Measurements from ENCODE around the gene MEGF9.

MEGF9 gene

DNA sequence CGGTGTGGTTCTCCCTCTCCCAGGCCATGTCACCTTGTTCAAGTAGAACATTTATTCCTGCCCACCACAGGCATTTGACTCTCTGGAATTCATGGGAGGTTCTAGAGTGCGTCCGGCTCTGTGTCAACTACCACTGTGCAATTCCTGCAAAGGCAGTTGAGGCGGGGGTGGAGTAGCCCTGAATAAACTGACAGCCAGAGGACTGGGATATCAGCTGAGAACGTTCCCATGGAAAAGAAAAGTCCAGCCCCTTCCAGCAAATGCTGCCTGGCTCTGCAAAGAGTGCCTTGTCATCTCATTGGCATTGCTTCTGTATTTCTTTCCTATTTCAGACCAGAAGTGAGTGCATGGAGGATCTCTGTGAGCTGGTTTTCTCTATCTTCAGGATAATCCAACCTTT is 18.9 kb upstream of the MEGF9 start:
- no peak for DNase-seq (ENCODE audit: insufficient read length, low spot score)
- TF ChIP-seq POLR2A (IDR thresholded peaks at IDR 0.05; ENCODE audit: low read depth, low read length) (no peak), SPI1 (IDR thresholded peaks at IDR 0.05; ENCODE audit: low read depth, low read length) (no peak), TAF1 (IDR thresholded peaks at IDR 0.05; ENCODE audit: low read depth, low read length) (no peak), POLR2AphosphoS5 (IDR thresholded peaks at IDR 0.05; ENCODE audit: low read depth, low read length) (no peak), POU2F2 (IDR thresholded peaks at IDR 0.05; ENCODE audit: low read depth, low read length) (no peak), PAX5 (IDR thresholded peaks at IDR 0.05; ENCODE audit: insufficient read depth, low read length, severe bottlenecking) (no peak)
- FAIRE-seq = no peak

- FAIRE-seq (no peak), DNase-seq (ENCODE audit: insufficient read length, low spot score) (no peak)
- TF ChIP-seq PAX5 (IDR thresholded peaks at IDR 0.05; ENCODE audit: insufficient read depth, low read length, severe bottlenecking) = no peak
- no peak for TF ChIP-seq POLR2A (IDR thresholded peaks at IDR 0.05; ENCODE audit: low read depth, low read length)
- no peak for TF ChIP-seq TAF1 (IDR thresholded peaks at IDR 0.05; ENCODE audit: low read depth, low read length)
- no peak for TF ChIP-seq SPI1 (IDR thresholded peaks at IDR 0.05; ENCODE audit: low read depth, low read length)
- TF ChIP-seq POLR2AphosphoS5 (IDR thresholded peaks at IDR 0.05; ENCODE audit: low read depth, low read length) = no peak
- TF ChIP-seq POU2F2 (IDR thresholded peaks at IDR 0.05; ENCODE audit: low read depth, low read length) = no peak
These were observed 16.6 kb upstream of the MEGF9 start for GRCh38 chr9:120730654-120731514.

- TF ChIP-seq POU2F2 (IDR thresholded peaks at IDR 0.05; ENCODE audit: low read depth, low read length) (no peak), SPI1 (IDR thresholded peaks at IDR 0.05; ENCODE audit: low read depth, low read length) (no peak), PAX5 (IDR thresholded peaks at IDR 0.05; ENCODE audit: insufficient read depth, low read length, severe bottlenecking) (no peak), POLR2AphosphoS5 (IDR thresholded peaks at IDR 0.05; ENCODE audit: low read depth, low read length) (no peak), POLR2A (IDR thresholded peaks at IDR 0.05; ENCODE audit: low read depth, low read length) (no peak), TAF1 (IDR thresholded peaks at IDR 0.05; ENCODE audit: low read depth, low read length) (no peak)
- FAIRE-seq (no peak), DNase-seq (ENCODE audit: insufficient read length, low spot score) (no peak)
These were observed 15.5 kb upstream of the MEGF9 start for GRCh38 chr9:120729791-120730241.

- DNase-seq (ENCODE audit: insufficient read length, low spot score) (no peak), FAIRE-seq (no peak)
- TF ChIP-seq PAX5 (IDR thresholded peaks at IDR 0.05; ENCODE audit: insufficient read depth, low read length, severe bottlenecking) (no peak), TAF1 (IDR thresholded peaks at IDR 0.05; ENCODE audit: low read depth, low read length) (no peak), POLR2A (IDR thresholded peaks at IDR 0.05; ENCODE audit: low read depth, low read length) (no peak), POLR2AphosphoS5 (IDR thresholded peaks at IDR 0.05; ENCODE audit: low read depth, low read length) (no peak), POU2F2 (IDR thresholded peaks at IDR 0.05; ENCODE audit: low read depth, low read length) (no peak), SPI1 (IDR thresholded peaks at IDR 0.05; ENCODE audit: low read depth, low read length) (no peak)
These were observed 12.2 kb upstream of the MEGF9 start for GRCh38 chr9:120726484-120726883.

- no peak for DNase-seq (ENCODE audit: insufficient read length, low spot score)
- no peak for TF ChIP-seq POLR2AphosphoS5 (IDR thresholded peaks at IDR 0.05; ENCODE audit: low read depth, low read length)
- no peak for TF ChIP-seq TAF1 (IDR thresholded peaks at IDR 0.05; ENCODE audit: low read depth, low read length)
- TF ChIP-seq POU2F2 (IDR thresholded peaks at IDR 0.05; ENCODE audit: low read depth, low read length) = no peak
- TF ChIP-seq POLR2A (IDR thresholded peaks at IDR 0.05; ENCODE audit: low read depth, low read length) = no peak
- TF ChIP-seq PAX5 (IDR thresholded peaks at IDR 0.05; ENCODE audit: insufficient read depth, low read length, severe bottlenecking) = no peak
- no peak for TF ChIP-seq SPI1 (IDR thresholded peaks at IDR 0.05; ENCODE audit: low read depth, low read length)
- FAIRE-seq = no peak
These were observed 11.6 kb upstream of the MEGF9 start for GRCh38 chr9:120725907-120726306.

- no peak for DNase-seq (ENCODE audit: insufficient read length, low spot score)
- TF ChIP-seq TAF1 (IDR thresholded peaks at IDR 0.05; ENCODE audit: low read depth, low read length) (no peak), SPI1 (IDR thresholded peaks at IDR 0.05; ENCODE audit: low read depth, low read length) (no peak), POU2F2 (IDR thresholded peaks at IDR 0.05; ENCODE audit: low read depth, low read length) (no peak), POLR2AphosphoS5 (IDR thresholded peaks at IDR 0.05; ENCODE audit: low read depth, low read length) (no peak), POLR2A (IDR thresholded peaks at IDR 0.05; ENCODE audit: low read depth, low read length) (no peak), PAX5 (IDR thresholded peaks at IDR 0.05; ENCODE audit: insufficient read depth, low read length, severe bottlenecking) (no peak)
- FAIRE-seq = no peak
These were observed 10.6 kb upstream of the MEGF9 start for GRCh38 chr9:120724757-120725400.

DNA sequence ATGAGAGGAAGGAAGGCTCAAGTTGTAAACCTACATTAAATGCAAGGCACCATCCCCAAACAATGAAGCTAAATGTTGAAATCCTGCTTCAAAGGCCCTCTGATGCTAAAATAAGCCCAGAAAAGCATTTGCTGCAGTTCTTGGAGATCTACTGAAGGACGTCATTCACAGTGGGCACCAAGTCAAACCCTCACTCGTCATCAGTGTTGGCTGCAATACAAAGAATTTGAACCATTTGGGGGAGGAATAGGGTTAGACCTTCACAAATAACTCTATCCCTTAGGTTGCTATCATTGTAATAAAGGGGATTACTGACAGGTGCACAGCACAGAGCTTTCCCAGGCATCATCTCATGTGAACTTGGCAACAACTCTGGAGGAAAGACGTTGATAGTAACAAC is 9.3 kb upstream of the MEGF9 start:
- FAIRE-seq = no peak
- no peak for DNase-seq (ENCODE audit: insufficient read length, low spot score)
- TF ChIP-seq POLR2AphosphoS5 (IDR thresholded peaks at IDR 0.05; ENCODE audit: low read depth, low read length) = no peak
- no peak for TF ChIP-seq POLR2A (IDR thresholded peaks at IDR 0.05; ENCODE audit: low read depth, low read length)
- TF ChIP-seq POU2F2 (IDR thresholded peaks at IDR 0.05; ENCODE audit: low read depth, low read length) = no peak
- no peak for TF ChIP-seq SPI1 (IDR thresholded peaks at IDR 0.05; ENCODE audit: low read depth, low read length)
- TF ChIP-seq PAX5 (IDR thresholded peaks at IDR 0.05; ENCODE audit: insufficient read depth, low read length, severe bottlenecking) = no peak
- TF ChIP-seq TAF1 (IDR thresholded peaks at IDR 0.05; ENCODE audit: low read depth, low read length) = no peak

DNA sequence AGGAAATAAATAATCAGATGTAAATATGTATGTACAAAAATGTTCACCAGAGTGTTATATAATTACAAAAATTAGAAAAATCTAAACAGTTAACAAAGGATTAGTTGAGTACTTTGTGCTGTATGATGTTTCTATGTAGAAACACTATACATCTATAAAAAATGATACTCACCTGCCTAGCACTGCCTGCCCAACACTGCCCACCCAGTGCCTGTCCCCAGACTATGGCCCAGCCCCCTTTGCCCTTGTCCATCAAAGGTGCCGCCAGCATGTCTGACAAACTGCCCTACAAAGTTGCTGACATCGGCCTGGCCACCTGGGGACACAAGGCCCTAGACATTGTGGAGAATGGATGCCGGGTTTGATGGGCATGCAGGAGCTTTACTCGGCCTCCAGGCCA is 6.1 kb upstream of the MEGF9 start:
- no peak for TF ChIP-seq PAX5 (IDR thresholded peaks at IDR 0.05; ENCODE audit: insufficient read depth, low read length, severe bottlenecking)
- no peak for TF ChIP-seq POU2F2 (IDR thresholded peaks at IDR 0.05; ENCODE audit: low read depth, low read length)
- no peak for TF ChIP-seq POLR2AphosphoS5 (IDR thresholded peaks at IDR 0.05; ENCODE audit: low read depth, low read length)
- TF ChIP-seq SPI1 (IDR thresholded peaks at IDR 0.05; ENCODE audit: low read depth, low read length) = no peak
- TF ChIP-seq POLR2A (IDR thresholded peaks at IDR 0.05; ENCODE audit: low read depth, low read length) = no peak
- TF ChIP-seq TAF1 (IDR thresholded peaks at IDR 0.05; ENCODE audit: low read depth, low read length) = no peak
- FAIRE-seq = no peak
- no peak for DNase-seq (ENCODE audit: insufficient read length, low spot score)

GRCh38 chr9:120718316-120718715 is 4.0 kb upstream of the MEGF9 start:
- TF ChIP-seq POU2F2 (IDR thresholded peaks at IDR 0.05; ENCODE audit: low read depth, low read length) (peak; percentile 79; the same call in 1 of the 2 replicates), PAX5 (IDR thresholded peaks at IDR 0.05; ENCODE audit: insufficient read depth, low read length, severe bottlenecking) (no peak)
- peak; percentile 56 for FAIRE-seq

More at GRCh38 chr9:120718316-120718715, 4.0 kb upstream of the MEGF9 start:
- no peak for DNase-seq (ENCODE audit: insufficient read length, low spot score)

All from GM12891 (cell line).